Bronchial epithelial cell (primary cell): ENCODE data around the gene MAP2K3. TPM values are rescaled to one million over a fixed set of nuclear protein-coding genes. Genes with fewer than 3 reads are reported as not detected.
"Not testable (repeated sequence)": the region's sequence is repeated elsewhere in the genome, so short reads cannot be mapped to it uniquely, and the experiment has no call there.

Source experiments
- DNase-seq: peaks from one replicate; pipeline ENCODE4 v3.0.0-alpha.2; 2010; ENCODE audit warnings: low read depth
- FAIRE-seq: peaks from 2 replicates; lab custom pipeline; 2011; peaks lifted over from hg19 to GRCh38; lab: Jason Lieb, UNC
- H3K27me3 ChIP-seq: 2 replicates; pipeline ENCODE4 v1.5.1; 2011; ENCODE audit warnings: low read length; ENCODE audit not compliant: control insufficient read depth, insufficient read depth
- H3K36me3 ChIP-seq: 2 replicates; pipeline ENCODE4 v1.5.1; 2011; ENCODE audit warnings: low read length; ENCODE audit not compliant: control insufficient read depth, insufficient read depth
- H3K4me3 ChIP-seq: 2 replicates; pipeline ENCODE4 v1.5.1; 2011; ENCODE audit warnings: mild to moderate bottlenecking, low read depth, low read length, control low read depth
- total RNA-seq: library from RNA; depleted of rRNA; stranded (reverse); fragments of >200 nt; gene quantifications from 2 replicates; pipeline ENCODE4 v1.2.1, GENCODE V29; 2014
- TF ChIP-seq, protein P1 (sequence below): IDR thresholded peaks from 2 replicates; pipeline ENCODE4 v1.5.1; 2011; ENCODE audit warnings: mild to moderate bottlenecking, moderate library complexity, low read length, control low read depth, inconsistent platforms; ENCODE audit not compliant: insufficient read depth, severe bottlenecking

The MAP2K3 gene
- total RNA-seq, 1 donor from 2014 or later: 5.3 TPM

DNA sequence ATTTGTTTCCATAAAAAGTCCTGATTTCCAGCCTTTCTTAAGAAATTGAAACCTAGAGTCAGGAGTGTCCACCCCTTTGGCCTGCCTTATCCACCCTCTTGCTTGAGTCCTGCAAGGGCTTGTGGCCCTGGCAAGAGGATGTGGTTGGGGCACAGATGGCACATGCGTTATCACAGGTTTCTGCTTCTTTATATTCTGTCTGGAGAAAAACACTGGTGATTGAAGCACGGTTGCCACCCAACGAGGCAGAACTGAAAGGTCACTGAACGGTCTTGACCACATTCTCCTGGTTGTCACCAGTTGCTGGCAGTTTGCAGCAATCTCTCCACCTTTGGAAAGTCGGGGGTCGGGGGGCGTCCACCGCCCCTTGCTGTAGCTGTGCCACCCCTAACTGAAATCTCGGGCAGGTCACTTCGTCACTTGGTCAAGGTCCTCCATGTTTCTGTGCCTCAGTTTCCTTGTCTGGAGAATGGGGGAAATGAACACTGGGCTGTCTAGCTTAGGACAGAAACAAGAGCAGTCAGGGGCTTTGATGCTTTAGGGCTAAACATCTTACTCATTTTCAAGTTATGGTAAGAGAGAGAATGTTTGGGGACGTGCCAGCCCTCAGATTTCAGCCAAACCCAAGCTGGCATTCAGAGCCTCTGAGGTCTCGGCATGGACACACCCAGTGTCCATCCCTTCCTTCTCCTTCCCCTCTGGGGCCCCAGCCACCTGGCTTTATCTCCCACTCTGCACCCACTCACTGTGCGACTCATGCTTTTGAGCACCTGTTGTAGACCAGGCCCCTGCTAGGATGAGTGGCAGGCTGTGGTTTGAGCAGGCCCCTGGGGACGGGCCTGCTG lies 63.8 kb downstream of the MAP2K3 start:
- H3K36me3 ChIP-seq, DNase-seq, H3K4me3 ChIP-seq, FAIRE-seq, H3K27me3 ChIP-seq: not testable (repeated sequence)

DNA sequence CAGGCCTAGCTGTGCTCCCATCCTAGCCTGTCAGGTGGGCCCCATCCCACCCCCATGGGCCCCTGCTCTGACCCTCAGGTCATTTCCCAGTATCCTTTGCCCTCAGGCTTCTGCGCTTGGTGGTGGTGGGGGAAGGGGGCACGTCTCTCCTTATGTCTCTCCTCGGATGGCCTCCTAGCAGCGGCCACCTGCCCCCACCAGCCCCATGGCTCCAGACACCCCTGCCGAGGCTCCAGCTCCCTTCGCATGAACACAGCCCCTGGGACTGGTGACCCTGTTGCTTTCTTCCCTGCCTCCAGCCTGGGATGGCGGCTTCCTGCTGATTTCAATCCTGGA lies 64.4 kb downstream of the MAP2K3 start:
- not testable (repeated sequence) for FAIRE-seq, DNase-seq

DNA sequence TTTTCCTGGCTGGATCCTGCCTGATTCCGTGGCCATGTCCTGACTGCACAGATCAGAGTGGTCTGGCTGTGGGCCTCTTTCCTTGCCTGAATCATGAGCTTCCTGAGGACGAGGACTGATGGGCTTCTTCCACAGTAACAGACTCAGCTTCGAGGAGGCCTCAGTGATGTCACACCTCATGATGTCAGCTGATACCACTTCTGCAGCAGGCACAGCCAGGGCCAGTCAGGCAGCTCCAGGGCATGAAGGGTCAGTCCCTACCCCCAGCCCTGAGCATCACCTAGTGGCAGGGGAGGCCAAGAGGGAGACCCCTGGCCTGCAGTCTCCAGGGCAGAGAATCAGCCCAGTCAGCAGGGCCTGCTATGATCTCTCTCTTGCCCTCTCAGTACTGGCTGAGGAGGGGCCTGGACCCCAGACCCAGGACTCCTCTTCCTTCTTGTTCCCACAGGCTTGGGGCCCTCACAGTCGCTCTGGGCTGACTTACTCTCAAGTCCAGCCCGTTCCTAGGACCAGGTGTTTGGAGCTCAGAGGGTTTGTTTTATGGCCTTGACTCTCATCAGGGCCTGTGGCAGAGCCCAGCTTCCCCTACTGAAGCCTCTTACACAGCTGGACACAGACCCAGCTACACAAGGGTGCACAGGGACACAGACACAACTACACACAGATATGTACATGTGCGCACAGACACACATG lies 65.0 kb downstream of the MAP2K3 start:
- not testable (repeated sequence) for H3K4me3 ChIP-seq, H3K36me3 ChIP-seq, DNase-seq, H3K27me3 ChIP-seq
- peak; percentile 100 for FAIRE-seq

More for the DNA sequence above, 64.4 kb downstream of the MAP2K3 start:
- H3K27me3 ChIP-seq, H3K36me3 ChIP-seq, H3K4me3 ChIP-seq: not testable (repeated sequence)

DNA sequence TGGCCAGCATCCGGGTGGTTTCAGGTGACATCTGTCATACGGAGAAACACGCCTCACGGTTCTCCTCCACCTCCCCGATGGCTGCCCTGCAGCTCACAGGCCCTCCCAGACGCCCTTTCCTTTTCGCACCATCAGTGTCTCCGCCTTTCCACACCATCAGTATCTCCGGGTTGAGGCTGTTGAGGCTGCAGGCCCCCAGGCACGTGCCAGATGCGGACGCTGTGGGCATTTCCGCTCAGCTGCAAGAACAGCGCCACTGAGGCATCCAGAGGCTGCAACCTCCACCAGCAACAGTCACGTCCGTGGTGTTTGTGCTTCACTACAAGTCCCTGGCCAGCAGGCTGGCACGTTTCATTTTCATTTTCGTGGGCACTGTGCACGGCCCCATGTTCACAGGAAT lies 66.0 kb downstream of the MAP2K3 start:
- H3K27me3 ChIP-seq, H3K36me3 ChIP-seq, DNase-seq, FAIRE-seq, H3K4me3 ChIP-seq: not testable (repeated sequence)

DNA sequence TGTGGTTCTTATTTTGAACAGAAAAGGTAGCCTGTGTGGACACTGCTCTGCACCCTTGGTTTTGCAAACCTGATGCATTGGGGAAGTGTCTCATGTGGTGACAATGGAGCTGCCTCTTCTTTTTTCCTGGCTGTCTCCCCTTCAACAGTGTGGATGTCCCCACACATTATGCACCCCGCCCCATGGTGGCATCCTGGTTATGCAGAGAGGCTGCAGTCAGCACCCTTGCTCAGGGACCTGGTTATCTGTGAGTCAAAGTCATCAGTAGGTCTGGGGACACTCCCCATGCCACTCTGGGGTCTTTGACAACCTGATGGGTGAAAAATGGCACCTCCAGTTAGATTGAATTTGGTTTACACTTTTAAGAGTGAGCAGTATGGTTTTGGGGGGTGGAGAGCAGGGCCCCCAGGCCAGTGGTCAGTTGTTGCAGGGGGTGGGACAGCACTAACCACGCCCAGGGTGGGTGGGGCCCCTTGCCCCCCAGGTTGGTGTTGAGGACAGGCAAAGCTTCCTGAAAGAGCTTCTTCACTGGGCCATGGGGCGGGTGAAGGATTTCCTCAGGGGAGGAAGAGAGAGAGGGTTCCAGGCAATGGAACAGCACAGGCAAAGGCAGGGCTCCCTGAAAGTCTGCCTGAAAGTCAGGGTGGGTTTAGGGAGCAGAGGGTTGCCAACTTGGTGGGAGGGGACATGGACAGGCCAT lies 67.0 kb downstream of the MAP2K3 start:
- FAIRE-seq: peak; percentile 52

DNA sequence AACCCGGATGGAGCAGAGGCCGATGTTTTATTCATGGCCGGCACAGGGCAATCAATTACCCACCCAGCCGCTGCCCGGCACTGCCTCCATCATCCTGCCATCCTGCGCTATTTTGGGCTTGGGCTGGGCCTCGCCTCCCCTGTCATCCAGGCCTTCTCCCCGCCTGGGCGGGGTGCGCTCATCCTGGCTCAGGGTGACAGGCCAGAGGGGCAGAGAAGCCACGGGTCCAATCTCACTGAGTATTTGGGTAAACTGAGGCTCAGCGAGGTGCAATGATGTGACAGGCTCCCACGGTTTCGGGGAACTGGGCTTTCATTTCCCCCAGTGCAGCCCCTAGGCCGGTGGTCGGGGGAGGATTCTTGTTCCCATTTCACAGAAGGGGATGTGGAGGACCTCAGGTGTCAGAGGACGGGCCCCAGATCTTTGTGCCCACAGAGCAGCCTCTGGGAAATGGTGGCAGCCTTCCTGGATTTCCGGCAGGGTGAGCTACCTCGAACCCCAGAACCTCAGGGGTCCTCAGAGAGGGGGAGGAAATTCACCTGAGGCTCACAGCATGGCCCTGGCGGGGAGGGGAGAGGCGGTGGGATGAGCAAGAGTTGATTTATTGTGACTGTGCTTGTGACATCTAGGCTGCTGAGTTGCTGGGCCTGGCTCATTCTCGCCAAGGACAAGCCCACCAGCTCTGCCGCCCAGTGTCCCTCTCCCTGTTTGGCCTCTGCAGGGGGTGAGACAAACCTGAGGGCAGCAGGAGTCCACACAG lies 67.9 kb downstream of the MAP2K3 start:
- Histone ChIP-seq H3K27me3 (no peaks in the 10 kb centered on the region), H3K36me3 (no peaks in the 10 kb centered on the region), H3K4me3 (no peak overlapping the region)
- TF ChIP-seq, protein P1, sequence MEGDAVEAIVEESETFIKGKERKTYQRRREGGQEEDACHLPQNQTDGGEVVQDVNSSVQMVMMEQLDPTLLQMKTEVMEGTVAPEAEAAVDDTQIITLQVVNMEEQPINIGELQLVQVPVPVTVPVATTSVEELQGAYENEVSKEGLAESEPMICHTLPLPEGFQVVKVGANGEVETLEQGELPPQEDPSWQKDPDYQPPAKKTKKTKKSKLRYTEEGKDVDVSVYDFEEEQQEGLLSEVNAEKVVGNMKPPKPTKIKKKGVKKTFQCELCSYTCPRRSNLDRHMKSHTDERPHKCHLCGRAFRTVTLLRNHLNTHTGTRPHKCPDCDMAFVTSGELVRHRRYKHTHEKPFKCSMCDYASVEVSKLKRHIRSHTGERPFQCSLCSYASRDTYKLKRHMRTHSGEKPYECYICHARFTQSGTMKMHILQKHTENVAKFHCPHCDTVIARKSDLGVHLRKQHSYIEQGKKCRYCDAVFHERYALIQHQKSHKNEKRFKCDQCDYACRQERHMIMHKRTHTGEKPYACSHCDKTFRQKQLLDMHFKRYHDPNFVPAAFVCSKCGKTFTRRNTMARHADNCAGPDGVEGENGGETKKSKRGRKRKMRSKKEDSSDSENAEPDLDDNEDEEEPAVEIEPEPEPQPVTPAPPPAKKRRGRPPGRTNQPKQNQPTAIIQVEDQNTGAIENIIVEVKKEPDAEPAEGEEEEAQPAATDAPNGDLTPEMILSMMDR: no peak
- DNase-seq: no peak
- no peak for FAIRE-seq

More for the DNA sequence above, 67.0 kb downstream of the MAP2K3 start:
- H3K36me3 ChIP-seq: no peaks in the 10 kb centered on the region
- TF ChIP-seq, protein P1: no peak
- H3K27me3 ChIP-seq: no peaks in the 10 kb centered on the region
- DNase-seq: no peak
- H3K4me3 ChIP-seq: no peak overlapping the region

DNA sequence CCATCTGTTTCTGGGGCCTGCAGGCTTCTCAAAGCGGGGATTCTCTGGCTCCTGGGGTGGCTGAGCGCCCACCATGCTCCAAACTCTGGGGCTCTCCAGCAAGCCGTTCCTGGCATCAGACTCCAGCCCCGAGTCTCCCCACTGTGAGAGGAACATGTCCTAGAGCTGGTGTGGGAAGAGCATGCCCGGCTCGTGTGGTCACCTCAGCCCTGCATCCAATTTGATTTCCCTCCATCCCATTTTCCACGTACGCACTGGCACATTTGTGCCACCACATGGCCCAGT lies 68.4 kb downstream of the MAP2K3 start:
- DNase-seq (no peak), FAIRE-seq (no peak)
- no peak overlapping the region for H3K4me3 ChIP-seq
- TF ChIP-seq, protein P1: no peak
- H3K36me3 ChIP-seq: no peaks in the 10 kb centered on the region
- no peaks in the 10 kb centered on the region for H3K27me3 ChIP-seq
